ENCODE results near the gene BBLN.

Gene BBLN

GRCh38 chr9:128188209-128188608 is 28.1 kb downstream of the BBLN start:
- in situ Hi-C loops (cut with HindIII; ENCODE audit: low sequenced_read_pairs): no loop called here

GRCh38 chr9:128190013-128190412 is 29.9 kb downstream of the BBLN start:
- in situ Hi-C loops (cut with HindIII; ENCODE audit: low sequenced_read_pairs): no loop called here

GRCh38 chr9:128190516-128191405 is 30.7 kb downstream of the BBLN start:
- in situ Hi-C loops (cut with HindIII; ENCODE audit: low sequenced_read_pairs): no loop called here

- in situ Hi-C loops (cut with HindIII; ENCODE audit: low sequenced_read_pairs): no loop called here
Observed at GRCh38 chr9:128191406-128192046, 31.5 kb downstream of the BBLN start, which contains the start of gene CIZ1. Gene CIZ1 (minus strand): TSS chr9:128191572. CDS start chr9:128190857, 715 bp downstream.

- in situ Hi-C loops (cut with HindIII; ENCODE audit: low sequenced_read_pairs): no loop called here
Observed at GRCh38 chr9:128192601-128193371, 32.7 kb downstream of the BBLN start.

GRCh38 chr9:128193469-128194096 is 33.5 kb downstream of the BBLN start:
- in situ Hi-C loops (cut with HindIII; ENCODE audit: low sequenced_read_pairs): no loop called here

GRCh38 chr9:128201441-128202369 is 41.6 kb downstream of the BBLN start:
- in situ Hi-C loops (cut with HindIII; ENCODE audit: low sequenced_read_pairs): no loop called here

- in situ Hi-C loops (cut with HindIII; ENCODE audit: low sequenced_read_pairs): no loop called here
Observed at GRCh38 chr9:128202648-128203023, 42.6 kb downstream of the BBLN start.

GRCh38 chr9:128203024-128203706 is 43.1 kb downstream of the BBLN start, which contains the start of gene DNM1:
Gene DNM1 (plus strand): TSS chr9:128203379. CDS start chr9:128203471, 92 bp downstream.
- in situ Hi-C loops (cut with HindIII; ENCODE audit: low sequenced_read_pairs): no loop called here

- in situ Hi-C loops (cut with HindIII; ENCODE audit: low sequenced_read_pairs): no loop called here
Observed at GRCh38 chr9:128203707-128204551, 43.9 kb downstream of the BBLN start.

- in situ Hi-C loops (cut with HindIII; ENCODE audit: low sequenced_read_pairs): no loop called here
Observed at GRCh38 chr9:128204858-128205257, 44.8 kb downstream of the BBLN start.

GRCh38 chr9:128205296-128205944 is 45.4 kb downstream of the BBLN start:
- in situ Hi-C loops (cut with HindIII; ENCODE audit: low sequenced_read_pairs): no loop called here

- in situ Hi-C loops (cut with HindIII; ENCODE audit: low sequenced_read_pairs): no loop called here
Observed at GRCh38 chr9:128206484-128206883, 46.4 kb downstream of the BBLN start.

GRCh38 chr9:128206916-128207910 is 47.1 kb downstream of the BBLN start:
- in situ Hi-C loops (cut with HindIII; ENCODE audit: low sequenced_read_pairs): no loop called here

GRCh38 chr9:128208386-128208785 is 48.3 kb downstream of the BBLN start:
- in situ Hi-C loops (cut with HindIII; ENCODE audit: low sequenced_read_pairs): no loop called here

- in situ Hi-C loops (cut with HindIII; ENCODE audit: low sequenced_read_pairs): no loop called here
Observed at GRCh38 chr9:128208946-128209669, 49.0 kb downstream of the BBLN start.
